DND-41 (cell line): Measurements from ENCODE around the gene TAF5.
"Not testable (repeated sequence)": the region's sequence is repeated elsewhere in the genome, so short reads cannot be mapped to it uniquely, and the experiment has no call there.

Source experiments
- ATAC-seq: fragments of 200-7000 bp; cut with Tn5 transposase; 3 replicates; pipeline ENCODE4 v1.9.1; 2021; ENCODE audit warnings: low read depth; ENCODE audit not compliant: insufficient read depth
- DNase-seq: peaks from one replicate; pipeline ENCODE4 v3.0.0-alpha.2; 2020
- H2AFZ ChIP-seq: 2 replicates; pipeline ENCODE4 v1.6.0; 2012; ENCODE audit warnings: low read depth, low read length
- H3K27ac ChIP-seq: 2 replicates; pipeline ENCODE4 v1.5.1; 2012; ENCODE audit warnings: low read length, inconsistent platforms
- H3K27me3 ChIP-seq: fragments of 200-600 bp; sonication (generic); 2 replicates; pipeline ENCODE4 v1.6.0; 2012; ENCODE audit warnings: low read length, mild to moderate bottlenecking, inconsistent platforms; ENCODE audit not compliant: insufficient read depth, poor library complexity
- H3K36me3 ChIP-seq: 2 replicates; pipeline ENCODE4 v1.5.1; 2012; ENCODE audit warnings: low read length, inconsistent platforms; ENCODE audit not compliant: insufficient read depth
- H3K4me1 ChIP-seq: 2 replicates; pipeline ENCODE4 v1.5.1; 2012; ENCODE audit warnings: mild to moderate bottlenecking, low read length; ENCODE audit not compliant: insufficient read depth
- H3K4me2 ChIP-seq: 2 replicates; pipeline ENCODE4 v1.6.0; 2012; ENCODE audit warnings: mild to moderate bottlenecking, moderate library complexity, low read length, inconsistent platforms; ENCODE audit not compliant: insufficient read depth
- H3K4me3 ChIP-seq, 2 experiments: fragments of 200-600 bp in 1 of 2; shearing (Covaris generic) in 1 of 2; 2 replicates each; pipeline ENCODE4 v1.5.1; 2012 to 2016; ENCODE audit warnings: inconsistent platforms in 2 of 2, low read length in 2 of 2, mild to moderate bottlenecking in 2 of 2, low read depth in 1 of 2, moderate library complexity in 1 of 2
- H3K79me2 ChIP-seq: 2 replicates; pipeline ENCODE4 v1.6.0; 2012; ENCODE audit warnings: low read length, inconsistent platforms; ENCODE audit not compliant: insufficient read depth
- H3K9ac ChIP-seq: 2 replicates; pipeline ENCODE4 v1.6.0; 2012; ENCODE audit warnings: low read depth, mild to moderate bottlenecking, inconsistent platforms, low read length, moderate library complexity
- H3K9me3 ChIP-seq: 2 replicates; pipeline ENCODE4 v1.5.1; 2012; ENCODE audit warnings: low read length, moderate library complexity, mild to moderate bottlenecking, inconsistent platforms; ENCODE audit not compliant: insufficient read depth, severe bottlenecking
- H4K20me1 ChIP-seq: 2 replicates; pipeline ENCODE4 v1.6.0; 2012; ENCODE audit warnings: low read length; ENCODE audit not compliant: insufficient read depth
- EZH2 ChIP-seq: IDR thresholded peaks from 3 replicates; pipeline ENCODE4 v1.6.1; 2012; ENCODE audit warnings: borderline replicate concordance, low read depth, mild to moderate bottlenecking, moderate library complexity, low read length, inconsistent platforms; ENCODE audit not compliant: severe bottlenecking
- TF ChIP-seq, protein P1 (sequence below): IDR thresholded peaks from 2 replicates; pipeline ENCODE4 v1.5.1; 2012; ENCODE audit warnings: borderline replicate concordance, low read length, moderate library complexity, mild to moderate bottlenecking; ENCODE audit not compliant: poor library complexity, severe bottlenecking; ENCODE audit errors: extremely low read depth

Gene TAF5

DNA sequence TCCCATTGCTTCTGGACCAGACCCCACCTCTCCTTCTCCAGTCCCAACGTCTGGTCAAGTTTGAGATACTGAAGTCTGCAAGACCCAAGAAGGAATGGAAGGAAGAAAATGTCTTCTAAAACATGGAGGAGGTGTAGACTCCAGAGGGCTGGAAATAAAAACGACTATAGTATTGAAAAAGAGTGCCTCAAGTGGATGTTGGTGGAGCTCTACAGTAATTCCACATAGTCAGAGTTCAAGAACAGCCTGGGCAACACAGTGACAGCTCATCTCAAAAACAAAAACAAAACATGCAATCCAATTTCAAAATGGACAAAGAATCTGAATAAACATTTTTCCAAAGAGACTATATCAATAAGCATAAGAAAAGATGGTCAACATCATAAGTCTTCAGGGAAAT is 14.5 kb upstream of the TAF5 start:
- Histone ChIP-seq H2AFZ (0 out of 2 replicates have a peak overlapping the region, but pooled peaks have one; percentile 19), H4K20me1 (no peaks in the 10 kb centered on the region), H3K9me3 (no peaks in the 10 kb centered on the region), H3K4me1 (peaks cover 29% of the 10 kb centered on the region), H3K36me3 (peaks cover 10% of the 10 kb centered on the region), H3K4me3 (no peak overlapping the region), H3K9ac (no peak overlapping the region), H3K4me2 (no peak overlapping the region), H3K27ac (no peak overlapping the region), H3K79me2 (peaks cover 36% of the 10 kb centered on the region), H3K27me3 (no peaks in the 10 kb centered on the region)
- DNase-seq (no peak), ATAC-seq (no peak)
- no peak for TF ChIP-seq EZH2
- TF ChIP-seq, protein P1, sequence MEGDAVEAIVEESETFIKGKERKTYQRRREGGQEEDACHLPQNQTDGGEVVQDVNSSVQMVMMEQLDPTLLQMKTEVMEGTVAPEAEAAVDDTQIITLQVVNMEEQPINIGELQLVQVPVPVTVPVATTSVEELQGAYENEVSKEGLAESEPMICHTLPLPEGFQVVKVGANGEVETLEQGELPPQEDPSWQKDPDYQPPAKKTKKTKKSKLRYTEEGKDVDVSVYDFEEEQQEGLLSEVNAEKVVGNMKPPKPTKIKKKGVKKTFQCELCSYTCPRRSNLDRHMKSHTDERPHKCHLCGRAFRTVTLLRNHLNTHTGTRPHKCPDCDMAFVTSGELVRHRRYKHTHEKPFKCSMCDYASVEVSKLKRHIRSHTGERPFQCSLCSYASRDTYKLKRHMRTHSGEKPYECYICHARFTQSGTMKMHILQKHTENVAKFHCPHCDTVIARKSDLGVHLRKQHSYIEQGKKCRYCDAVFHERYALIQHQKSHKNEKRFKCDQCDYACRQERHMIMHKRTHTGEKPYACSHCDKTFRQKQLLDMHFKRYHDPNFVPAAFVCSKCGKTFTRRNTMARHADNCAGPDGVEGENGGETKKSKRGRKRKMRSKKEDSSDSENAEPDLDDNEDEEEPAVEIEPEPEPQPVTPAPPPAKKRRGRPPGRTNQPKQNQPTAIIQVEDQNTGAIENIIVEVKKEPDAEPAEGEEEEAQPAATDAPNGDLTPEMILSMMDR, result peak; percentile 35

DNA sequence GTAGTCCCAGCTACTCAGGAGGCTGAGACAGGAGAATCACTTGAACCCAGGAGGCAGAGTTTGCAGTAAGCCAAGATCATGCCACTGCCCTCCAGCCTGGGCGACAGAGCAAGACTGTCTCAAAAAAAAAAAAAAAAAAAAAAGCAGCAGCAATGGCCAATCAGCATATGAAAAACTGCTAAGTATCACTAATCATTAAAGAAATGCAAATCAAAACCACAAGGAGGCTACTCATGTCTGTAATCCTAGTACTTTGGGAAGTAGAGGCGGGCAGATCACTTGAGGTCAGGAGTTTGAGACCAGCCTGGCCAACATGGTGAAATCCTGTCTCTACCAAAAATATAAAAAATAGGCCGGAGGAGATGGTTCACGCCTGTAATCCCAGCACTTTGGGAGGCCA is 13.2 kb upstream of the TAF5 start:
- not testable (repeated sequence) for H3K4me3 ChIP-seq, H3K27ac ChIP-seq, H3K27me3 ChIP-seq, H4K20me1 ChIP-seq, H2AFZ ChIP-seq, H3K9me3 ChIP-seq, DNase-seq, H3K36me3 ChIP-seq, H3K4me2 ChIP-seq, ATAC-seq, H3K9ac ChIP-seq
- Histone ChIP-seq H3K4me1 (peaks cover 16% of the 10 kb centered on the region), H3K79me2 (peaks cover 24% of the 10 kb centered on the region)

DNA sequence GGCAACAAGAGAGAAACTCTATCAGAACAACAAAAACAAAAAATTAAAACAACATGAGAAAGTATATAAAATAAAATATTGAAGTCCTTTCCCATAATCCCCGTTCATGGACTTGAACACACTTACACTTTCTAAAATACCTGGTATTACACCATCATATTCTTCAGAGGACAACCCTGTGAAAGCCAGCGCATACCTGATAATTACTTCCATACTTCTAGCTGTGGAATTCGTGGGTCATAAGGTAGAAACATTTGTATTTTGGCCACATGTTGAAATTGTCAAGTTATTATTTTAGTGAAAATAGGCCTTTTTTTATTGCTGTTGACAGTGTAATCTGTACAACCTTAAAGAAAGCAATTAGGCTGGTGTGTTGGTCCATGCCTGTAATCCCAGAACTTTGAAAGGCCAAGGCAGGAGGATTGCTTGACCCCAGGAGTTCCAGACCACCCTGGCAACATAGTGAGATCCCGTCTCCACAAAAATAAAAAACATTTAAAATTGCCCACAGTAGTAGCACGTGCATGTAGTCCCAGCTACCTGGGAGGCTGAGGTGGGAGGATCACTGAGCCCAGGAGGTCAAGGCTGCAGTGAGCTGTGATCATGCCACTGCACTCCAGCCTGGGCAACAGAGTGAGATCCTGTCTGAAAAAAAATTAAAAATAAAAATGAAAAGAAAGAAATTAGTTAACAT is 11.7 kb upstream of the TAF5 start:
- H4K20me1 ChIP-seq, result no peaks in the 10 kb centered on the region
- TF ChIP-seq EZH2, result no peak
- TF ChIP-seq, protein P1, result no peak
- H3K4me1 ChIP-seq, result peaks cover 9% of the 10 kb centered on the region
- no peak overlapping the region for H3K27ac ChIP-seq
- ATAC-seq (no peak), DNase-seq (no peak)
- H2AFZ ChIP-seq, result no peak overlapping the region
- H3K36me3 ChIP-seq, result no peaks in the 10 kb centered on the region
- H3K4me2 ChIP-seq, result no peak overlapping the region
- peaks cover 9% of the 10 kb centered on the region for H3K79me2 ChIP-seq
- H3K4me3 ChIP-seq, result no peak overlapping the region
- no peak overlapping the region for H3K9ac ChIP-seq
- no peaks in the 10 kb centered on the region for H3K9me3 ChIP-seq
- no peaks in the 10 kb centered on the region for H3K27me3 ChIP-seq

DNA sequence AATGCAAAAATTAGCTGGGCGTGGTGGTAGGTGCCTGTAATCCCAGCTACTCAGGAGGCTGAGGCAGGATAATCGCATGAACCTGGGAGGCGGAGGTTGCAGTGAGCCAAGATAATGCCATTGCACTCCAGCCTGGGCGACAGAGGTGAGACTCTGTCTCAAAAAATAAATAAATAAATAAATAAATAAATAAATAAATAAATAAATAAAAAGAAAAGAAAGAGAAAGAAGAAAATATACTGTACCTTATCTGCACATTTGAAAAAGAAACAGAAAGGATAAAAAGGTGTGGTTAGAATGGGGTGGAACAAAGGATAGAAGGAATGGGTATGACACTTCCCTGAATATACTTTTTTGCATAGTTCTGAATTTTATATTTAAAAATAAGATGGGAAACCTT is 8.3 kb upstream of the TAF5 start:
- H3K36me3 ChIP-seq, H2AFZ ChIP-seq, ATAC-seq, H3K27ac ChIP-seq, H3K9ac ChIP-seq, H3K9me3 ChIP-seq, H4K20me1 ChIP-seq, H3K4me2 ChIP-seq, H3K27me3 ChIP-seq, H3K79me2 ChIP-seq, H3K4me3 ChIP-seq, H3K4me1 ChIP-seq, DNase-seq: not testable (repeated sequence)

DNA sequence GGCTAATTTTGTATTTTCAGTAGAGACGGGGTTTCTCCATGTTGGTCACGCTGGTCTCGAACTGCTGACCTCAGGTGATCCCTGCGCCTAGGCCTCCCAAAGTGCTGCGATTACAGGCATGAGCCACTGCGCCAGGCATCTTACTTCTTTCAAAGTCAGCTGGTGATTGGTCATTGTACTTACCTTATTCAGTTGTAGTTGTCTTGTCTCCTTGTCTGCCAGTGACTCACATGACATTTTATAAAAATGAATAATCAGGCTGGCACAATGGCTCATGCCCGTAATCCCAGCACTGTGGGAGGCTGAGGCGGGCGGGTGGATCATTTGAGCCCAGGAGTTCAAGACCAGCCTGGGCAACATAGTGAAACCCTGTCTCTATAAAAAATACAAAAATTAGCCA is 7.0 kb upstream of the TAF5 start:
- not testable (repeated sequence) for H3K27me3 ChIP-seq, H3K36me3 ChIP-seq, H3K9me3 ChIP-seq, DNase-seq, H3K27ac ChIP-seq, H3K9ac ChIP-seq, ATAC-seq, H3K79me2 ChIP-seq, H4K20me1 ChIP-seq, H3K4me2 ChIP-seq, H3K4me1 ChIP-seq, H3K4me3 ChIP-seq, H2AFZ ChIP-seq
